AG04450 (cell line): ENCODE data around the gene LYZL6. TPM values are rescaled to one million over a fixed set of nuclear protein-coding genes. Genes with fewer than 3 reads are reported as not detected.

Experiments
- CTCF ChIA-PET: fragments of 300-600, 350-600 bp; formaldehyde crosslinking; extraction: SDS; loops from one replicate; lab custom pipeline; 2022; ENCODE audit warnings: antibody characterized with exemption, inconsistent platforms; lab: Charles Lee
- POLR2A ChIA-PET: fragments of 350-600 bp; formaldehyde crosslinking; extraction: SDS; loops from one replicate; lab custom pipeline; 2021; ENCODE audit warnings: antibody characterized with exemption, inconsistent platforms; lab: Yijun Ruan, JAX
- DNase-seq: peaks from one replicate; pipeline ENCODE4 v3.0.0-alpha.2; 2011; ENCODE audit warnings: low read depth, low spot score
- H3K27ac ChIP-seq: one replicate; pipeline ENCODE4 v1.5.1; 2012; ENCODE audit warnings: low read depth, low read length, control low read depth
- H3K27me3 ChIP-seq: one replicate; pipeline ENCODE4 v1.6.0; 2012; ENCODE audit warnings: low read length; ENCODE audit not compliant: control insufficient read depth, insufficient read depth
- H3K4me3 ChIP-seq: 2 replicates; pipeline ENCODE4 v1.5.1; 2011; ENCODE audit warnings: mild to moderate bottlenecking, low read depth, low read length, control low read depth
- H3K9me3 ChIP-seq: 2 replicates; pipeline ENCODE4 v1.5.1; 2012; ENCODE audit warnings: low read length; ENCODE audit not compliant: control insufficient read depth, insufficient read depth
- CTCF ChIP-seq: IDR thresholded peaks from 2 replicates; pipeline ENCODE4 v1.5.1; 2011; ENCODE audit warnings: low read depth, low read length, control low read depth, inconsistent platforms
- polyA minus RNA-seq: library from RNA; depleted of rRNA, polyadenylated mRNA; stranded (reverse); fragments of >200 nt; gene quantifications from 2 replicates; pipeline ENCODE4 v1.2.3, GENCODE V29; 2011; rRNA and poly(A)+ RNA removed
- polyA plus RNA-seq: library from polyadenylated mRNA; depleted of rRNA; stranded (reverse); fragments of >200 nt; gene quantifications from 2 replicates; pipeline ENCODE4 v1.2.3, GENCODE V29; 2011; rRNA removed

The LYZL6 gene
- polyA plus RNA-seq = not detected in 2 replicates
- not detected in 2 replicates for polyA minus RNA-seq

- no peak for DNase-seq
- TF ChIP-seq CTCF = no peak
- CTCF ChIA-PET = interaction anchor here (0.6 kb wide), 1 partner anchor 744 kb away, joined by 3 read pairs; no protein-coding TSS in a partner anchor
- POLR2A ChIA-PET = no interaction called here
- Histone ChIP-seq H3K27me3 (no peaks in the 10 kb centered on the region), H3K27ac (no peak within 1 kb of the TSS), H3K9me3 (no peaks in the 10 kb centered on the region), H3K4me3 (no peak within 1 kb of the TSS)
These were observed at the start of gene LYZL6 for GRCh38 chr17:35943537-35943936. TSS of gene LYZL6 (minus strand) at chr17:35943713. CDS start at chr17:35939356, 4,357 bp downstream.

- ChIA-PET POLR2A (no interaction called here), CTCF (no interaction called here)
- TF ChIP-seq CTCF = no peak
- no peak for DNase-seq
- no peaks in the 10 kb centered on the region for H3K9me3 ChIP-seq
- no peaks in the 10 kb centered on the region for H3K27me3 ChIP-seq
- H3K27ac ChIP-seq = no peak overlapping the region
- H3K4me3 ChIP-seq = no peak overlapping the region
These were observed 47.6 kb upstream of the LYZL6 start for GRCh38 chr17:35991075-35991474.

DNA sequence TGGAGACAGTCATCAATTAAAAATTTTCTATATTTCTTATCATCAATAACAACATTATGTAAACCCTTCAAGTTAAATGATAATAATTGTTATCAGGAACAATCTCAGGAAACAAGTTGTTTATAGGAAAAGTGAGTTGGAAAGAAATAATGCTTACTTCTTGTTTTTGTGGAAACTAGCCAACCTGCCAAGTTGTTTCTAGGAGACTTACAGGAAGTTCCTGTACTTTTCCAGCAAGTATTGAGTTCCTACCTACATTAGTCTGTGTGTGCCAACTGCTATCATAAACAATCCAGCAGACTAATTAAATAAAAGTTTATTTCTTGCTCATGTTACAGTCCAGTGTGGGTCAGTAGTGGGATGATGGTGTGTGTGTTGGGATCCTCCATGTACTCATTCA lies 44.7 kb upstream of the LYZL6 start:
- no peak for TF ChIP-seq CTCF
- Histone ChIP-seq H3K4me3 (no peak overlapping the region), H3K27ac (no peak overlapping the region), H3K9me3 (no peaks in the 10 kb centered on the region), H3K27me3 (no peaks in the 10 kb centered on the region)
- POLR2A ChIA-PET = no interaction called here
- CTCF ChIA-PET = no interaction called here
- no peak for DNase-seq

DNA sequence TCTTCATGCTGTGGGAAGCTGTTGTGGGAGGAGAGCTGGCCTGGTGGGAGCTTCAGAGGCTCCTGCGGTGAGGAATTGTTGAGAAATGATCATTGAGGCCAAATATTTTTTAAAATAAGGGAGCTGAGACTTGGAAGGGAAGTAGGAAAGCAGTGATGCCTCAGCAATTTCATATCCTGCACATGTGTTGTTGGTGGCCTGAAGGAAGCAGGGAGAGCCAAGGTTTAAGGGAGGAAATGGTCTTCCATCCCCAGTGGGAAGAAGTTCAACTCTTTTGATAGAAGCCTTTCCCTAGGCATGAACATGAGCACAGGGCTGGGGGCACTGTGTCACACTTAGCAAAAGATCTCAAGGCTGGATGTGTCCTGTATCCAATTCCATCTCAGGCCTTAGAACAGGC lies 43.1 kb upstream of the LYZL6 start, which contains the start of gene CCL14:
TSS of gene CCL14 (minus strand) at position 87 of the 400 bp plus-strand sequence. CDS start at position 7, 80 bp downstream.
- CTCF ChIA-PET = interaction anchor here (1.1 kb wide), 1 partner anchor 86 kb away, joined by 3 read pairs; no protein-coding TSS in a partner anchor
- no peaks in the 10 kb centered on the region for H3K9me3 ChIP-seq
- no peaks in the 10 kb centered on the region for H3K27me3 ChIP-seq
- no peak within 1 kb of the TSS for H3K4me3 ChIP-seq
- POLR2A ChIA-PET = no interaction called here
- no peak for DNase-seq
- TF ChIP-seq CTCF = no peak
- H3K27ac ChIP-seq = no peak within 1 kb of the TSS

DNA sequence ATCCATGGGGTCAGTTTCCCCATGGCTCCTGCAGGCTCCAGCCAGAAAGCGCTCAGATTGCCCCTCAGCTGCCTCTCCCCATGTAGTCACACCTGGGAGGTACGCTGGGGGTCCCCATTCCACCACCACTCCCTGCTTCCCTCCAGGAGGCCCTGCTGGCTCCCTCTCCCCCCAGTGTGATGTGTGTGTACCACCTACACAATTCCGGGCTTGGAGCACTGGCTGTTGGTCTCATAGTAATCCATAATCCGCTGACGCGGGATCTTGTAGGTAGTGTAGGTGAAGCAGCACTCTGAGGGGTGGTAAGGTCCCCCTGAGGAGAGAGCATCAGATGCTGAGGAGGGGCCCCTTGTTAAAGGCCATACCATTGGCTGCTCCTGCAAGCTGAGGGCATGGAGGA lies 40.6 kb upstream of the LYZL6 start:
- CTCF ChIA-PET = interaction anchor here (1.0 kb wide), 1 partner anchor 15 kb away, joined by 3 read pairs; no protein-coding TSS in a partner anchor
- POLR2A ChIA-PET = no interaction called here
- DNase-seq = no peak

More for the DNA sequence above, 40.6 kb upstream of the LYZL6 start:
- H3K9me3 ChIP-seq = no peaks in the 10 kb centered on the region
- no peaks in the 10 kb centered on the region for H3K27me3 ChIP-seq
- H3K27ac ChIP-seq = no peak overlapping the region
- H3K4me3 ChIP-seq = no peak overlapping the region
- no peak for TF ChIP-seq CTCF
